K562 (cell line): ENCODE results near the gene TTC39A. TPM values are rescaled to one million over a fixed set of nuclear protein-coding genes. Genes with fewer than 3 reads are reported as not detected.
A peak's percentile ranks its signal among the peaks of the same experiment; 100 is the strongest.

Experiments
- ATAC-seq: fragments of 200-7000 bp; cut with Tn5 transposase; 3 replicates; pipeline ENCODE4 v1.9.1; 2020; ENCODE audit warnings: moderate library complexity
- BruUV-seq: library from RNA; stranded (reverse); fragments of 400-500 nt; replicated peaks from 2 replicates; lab custom pipeline; 2021; lab: Mats Ljungman, UMichigan
- CTCF ChIA-PET: fragments of 300-600 bp; formaldehyde crosslinking; extraction: SDS; loops from one replicate; lab custom pipeline; 2021; ENCODE audit warnings: low intra/inter-chr PET ratio; lab: Yijun Ruan, JAX
- POLR2A ChIA-PET: fragments of 300-600, 350-650 bp; sonication (Branson Sonifier 250); formaldehyde crosslinking; extraction: SDS; loops from one replicate; lab custom pipeline; 2021; ENCODE audit warnings: antibody characterized with exemption, inconsistent platforms; lab: Yijun Ruan, JAX
- DNase-seq, 4 experiments: peaks; one replicate each; pipeline versions ENCODE4 v3.0.0 to v3.0.0-alpha.2; 2011 to 2018; ENCODE audit warnings: low spot score in 3 of 4, mixed read lengths in 3 of 4; ENCODE audit errors: extremely low read depth in 1 of 4
- FAIRE-seq: peaks from 2 replicates; lab custom pipeline; 2011; peaks lifted over from hg19 to GRCh38; lab: Jason Lieb, UNC
- H2AFZ ChIP-seq: 2 replicates; pipeline ENCODE4 v1.6.0; 2011; ENCODE audit warnings: low read depth, low read length, control low read depth, inconsistent platforms
- H3K27ac ChIP-seq: fragments of 200-600 bp; 3 replicates; pipeline ENCODE4 v1.8.0; 2011; ENCODE audit warnings: low read depth, mild to moderate bottlenecking, control low read depth, inconsistent platforms, low read length, moderate library complexity, mixed read lengths; ENCODE audit errors: extremely low read depth
- H3K27me3 ChIP-seq, 2 experiments: fragments of 300-600 bp in 1 of 2; 2 replicates in 1 of 2; 3 replicates in 1 of 2; pipeline versions ENCODE4 v1.6.0 to v1.8.0; 2011; ENCODE audit warnings: inconsistent platforms in 2 of 2, low read length in 2 of 2, mild to moderate bottlenecking in 1 of 2, mixed read lengths in 1 of 2, moderate library complexity in 1 of 2; ENCODE audit not compliant: control insufficient read depth in 2 of 2, insufficient read depth in 2 of 2
- H3K36me3 ChIP-seq: fragments of 300-600 bp; 3 replicates; pipeline ENCODE4 v1.8.0; 2011; ENCODE audit warnings: mild to moderate bottlenecking, low read length, inconsistent platforms; ENCODE audit not compliant: control insufficient read depth, insufficient read depth
- H3K4me1 ChIP-seq, 2 experiments: fragments of 200-600 bp in 1 of 2; replicated peaks in 1 of 2; 2 replicates in 1 of 2; 3 replicates in 1 of 2; pipeline versions ENCODE4 v1.5.1 to v1.8.0; 2011; ENCODE audit warnings: inconsistent platforms in 2 of 2, low read length in 2 of 2, mild to moderate bottlenecking in 1 of 2, mixed read lengths in 1 of 2, moderate library complexity in 1 of 2; ENCODE audit not compliant: control insufficient read depth in 2 of 2, insufficient read depth in 2 of 2
- H3K4me2 ChIP-seq: 2 replicates; pipeline ENCODE4 v1.6.1; 2011; ENCODE audit warnings: low read length, control low read depth, inconsistent platforms, mixed read lengths; ENCODE audit not compliant: insufficient read depth
- H3K4me3 ChIP-seq: fragments of 200-600 bp; sonication (generic), shearing (Covaris generic); 2 replicates; pipeline ENCODE4 v1.5.1; 2016; ENCODE audit warnings: control low read depth, inconsistent platforms
- H3K79me2 ChIP-seq: fragments of 200-600 bp; 3 replicates; pipeline ENCODE4 v1.8.0; 2011; ENCODE audit warnings: low read length, inconsistent platforms; ENCODE audit not compliant: control insufficient read depth, insufficient read depth
- H3K9ac ChIP-seq, 2 experiments: 2 replicates each; pipeline versions ENCODE4 v1.6.0 to v1.6.1; 2011; ENCODE audit warnings: low read depth in 2 of 2, low read length in 2 of 2, control low read depth in 1 of 2, inconsistent platforms in 1 of 2, mild to moderate bottlenecking in 1 of 2, mixed read lengths in 1 of 2; ENCODE audit not compliant: insufficient read depth in 1 of 2
- H3K9me1 ChIP-seq: one replicate; pipeline ENCODE4 v1.6.0; 2011; ENCODE audit warnings: inconsistent platforms, mild to moderate bottlenecking, low read length, moderate library complexity; ENCODE audit not compliant: control insufficient read depth, insufficient read depth
- H3K9me3 ChIP-seq: replicated peaks from 2 replicates; pipeline ENCODE4 v1.5.1; 2011; ENCODE audit warnings: low read depth, low read length, inconsistent platforms; ENCODE audit not compliant: control insufficient read depth, insufficient read depth
- H4K20me1 ChIP-seq: replicated peaks from 2 replicates; pipeline ENCODE4 v1.6.1; 2011; ENCODE audit warnings: low read length, inconsistent platforms, mixed read lengths; ENCODE audit not compliant: control insufficient read depth, insufficient read depth
- CLOCK ChIP-seq: fragments of 250-450 bp; sonication (Bioruptor Pico); IDR thresholded peaks from 2 replicates; pipeline ENCODE4 v1.4.0; 2020; ENCODE audit warnings: mild to moderate bottlenecking, moderate library complexity, borderline replicate concordance
- ETV1 ChIP-seq: fragments of 450-650 bp; conservative IDR thresholded peaks from 2 replicates; pipeline ENCODE4 v1.6.1; 2016; ENCODE audit warnings: missing genetic modification characterization, control low read depth, low read depth, missing compliant biosample characterization
- FOSL1 ChIP-seq: fragments of 200-800 bp; sonication (Bioruptor generic); conservative IDR thresholded peaks from 2 replicates; pipeline ENCODE4 v1.6.1; 2016; ENCODE audit warnings: missing genetic modification characterization, missing compliant biosample characterization
- FOXA3 ChIP-seq, 2 experiments: fragments of 450-650 bp in 1 of 2; sonication (generic) in 1 of 2; formaldehyde crosslinking; IDR thresholded peaks in 1 of 2; conservative IDR thresholded peaks in 1 of 2; 2 replicates each; pipeline versions ENCODE4 v1.4.0 to v1.8.0; 2020 to 2022; ENCODE audit warnings: mild to moderate bottlenecking in 2 of 2, missing genetic modification reagents in 1 of 2
- GTF2E2 ChIP-seq: fragments of 200-800 bp; sonication (Bioruptor generic); IDR thresholded peaks from 2 replicates; pipeline ENCODE4 v1.6.1; 2016; ENCODE audit warnings: missing genetic modification characterization, missing compliant biosample characterization
- HDAC3 ChIP-seq: fragments of 450-650 bp; IDR thresholded peaks from 2 replicates; pipeline ENCODE4 v1.6.1; 2018; ENCODE audit warnings: borderline replicate concordance, mild to moderate bottlenecking, moderate library complexity; ENCODE audit not compliant: partially characterized antibody
- HMG20A ChIP-seq: fragments of 450-650 bp; formaldehyde crosslinking; conservative IDR thresholded peaks from 2 replicates; pipeline ENCODE4 v1.4.0; 2020; ENCODE audit warnings: mild to moderate bottlenecking, mixed read lengths
- MEF2D ChIP-seq: conservative IDR thresholded peaks from 2 replicates; pipeline ENCODE4 v1.6.1; 2016; ENCODE audit warnings: low read depth, missing genetic modification characterization, missing compliant biosample characterization
- MEIS2 ChIP-seq: fragments of 450-650 bp; IDR thresholded peaks from 2 replicates; pipeline ENCODE4 v1.6.1; 2014; ENCODE audit warnings: mild to moderate bottlenecking; ENCODE audit not compliant: partially characterized antibody
- MIER1 ChIP-seq: fragments of 450-650 bp; IDR thresholded peaks from 2 replicates; pipeline ENCODE4 v1.6.1; 2016; ENCODE audit warnings: antibody characterized with exemption, mild to moderate bottlenecking, low read depth
- NELFE ChIP-seq: IDR thresholded peaks from 2 replicates; pipeline ENCODE4 v1.6.1; 2011; ENCODE audit warnings: mild to moderate bottlenecking; ENCODE audit not compliant: insufficient read depth, insufficient read length
- NFRKB ChIP-seq: fragments of 450-650 bp; IDR thresholded peaks from 2 replicates; pipeline ENCODE4 v1.6.1; 2016; ENCODE audit warnings: low read depth
- NR2C2 ChIP-seq, 2 experiments: fragments of 200-800 bp in 1 of 2; sonication (Bioruptor generic) in 1 of 2; sonication (generic) in 1 of 2; formaldehyde crosslinking in 1 of 2; IDR thresholded peaks; 2 replicates each; pipeline versions ENCODE4 v1.6.1 to v1.8.0; 2016 to 2022; ENCODE audit warnings: mild to moderate bottlenecking in 1 of 2, missing compliant biosample characterization in 1 of 2, missing genetic modification characterization in 1 of 2, missing genetic modification reagents in 1 of 2
- RHOXF2B ChIP-seq: fragments of 250-450 bp; sonication (Bioruptor Pico); conservative IDR thresholded peaks from 2 replicates; pipeline ENCODE4 v1.5.1; 2021
- SAFB2 ChIP-seq: fragments of 200-400 bp; formaldehyde crosslinking; IDR thresholded peaks from 2 replicates; pipeline ENCODE4 v1.6.1; 2018; ENCODE audit warnings: borderline replicate concordance, low read length, low read depth, moderate library complexity; ENCODE audit not compliant: severe bottlenecking
- SNIP1 ChIP-seq: fragments of 450-650 bp; IDR thresholded peaks from 2 replicates; pipeline ENCODE4 v1.7.1; 2017; ENCODE audit warnings: low read depth, mild to moderate bottlenecking
- STAT5B ChIP-seq: fragments of 250-450 bp; sonication (Bioruptor Pico); IDR thresholded peaks from 2 replicates; pipeline ENCODE4 v1.8.0; 2021; ENCODE audit warnings: mild to moderate bottlenecking, inconsistent platforms
- ZFPM2 ChIP-seq: fragments of 250-450 bp; sonication (Bioruptor Pico); IDR thresholded peaks from 2 replicates; pipeline ENCODE4 v1.5.1; 2022; ENCODE audit warnings: mild to moderate bottlenecking
- ZNF239 ChIP-seq: fragments of 250-450 bp; sonication (Bioruptor Pico); IDR thresholded peaks from 2 replicates; pipeline ENCODE4 v1.4.0; 2020; ENCODE audit warnings: mild to moderate bottlenecking
- WGBS: fragments of 100-300 bp; shearing (Covaris generic); methylation state at CpG from one replicate; pipeline ENCODE4 v1.1.6; 2016; ENCODE audit warnings: low coverage, mixed read lengths; ENCODE audit not compliant: insufficient coverage; ENCODE audit errors: missing lambda C conversion rate; 5-methylcytosine and 5-hydroxymethylcytosine counted together
- in situ Hi-C: fragments of 300-500 bp; cut with MboI; formaldehyde crosslinking; loops from 4 replicates; pipeline ENCODE4 v1.15.0; 2018; ENCODE audit warnings: inconsistent platforms, mixed read lengths
- intact Hi-C: fragments of 100-400 bp; cut with micrococcal nuclease; formaldehyde crosslinking; loops from 2 replicates; pipeline ENCODE4 v1.14.2; 2022
- polyA plus RNA-seq, 8 experiments: library from polyadenylated mRNA; depleted of rRNA in 4 of 8; stranded (reverse) in 5 of 8; unstranded in 3 of 8; fragments of >200 nt; fragmentation: Nextera tagmentation in 2 of 8; fragmentation: Illumina TruSeq in 1 of 8; extraction: Ambion mirVana in 2 of 8; extraction: Trizol in 1 of 8; gene quantifications; 2 replicates each; pipeline versions ENCODE4 v1.2.1 to v1.2.3, GENCODE V29; 2011 to 2014; ENCODE audit warnings: inconsistent platforms in 1 of 8, missing spikeins in 1 of 8
- total RNA-seq, 7 experiments: library from RNA; depleted of rRNA in 6 of 7; stranded (reverse); fragments of >200 nt in 6 of 7; fragmentation: Illumina TruSeq in 2 of 7; extraction: Trizol in 2 of 7; gene quantifications; 2 replicates each; pipeline versions ENCODE4 v1.2.1 to v1.2.3, GENCODE V29; 2011 to 2021; ENCODE audit warnings: low replicate concordance in 1 of 7

The TTC39A gene
- total and polyA plus RNA-seq, 9 of the 15 experiments (the other 6 are each of a cell fraction or from before 2014, with no cell fraction given), result 0.18 to 0.82 (median 0.35) TPM

- TF ChIP-seq FOSL1 (tag), result no peak
- TF ChIP-seq GTF2E2 (tag), result no peak
- TF ChIP-seq NFRKB, result no peak
- no peak for TF ChIP-seq MIER1
- TF ChIP-seq HMG20A, result no peak
- no peak for TF ChIP-seq RHOXF2B (CRISPR knock-in tag)
- no peak for TF ChIP-seq NR2C2 (CRISPR knock-in tag; IDR thresholded peaks at IDR 0.05)
- TF ChIP-seq NR2C2 (tag; IDR thresholded peaks at IDR 0.05), result no peak
- no peak for TF ChIP-seq STAT5B
- TF ChIP-seq ZNF239 (CRISPR knock-in tag), result no peak
- TF ChIP-seq ETV1 (tag), result no peak
- TF ChIP-seq SNIP1, result no peak
Observed at GRCh38 chr1:51336711-51337110, 6.3 kb upstream of the TTC39A start (continued).

GRCh38 chr1:51336004-51336403 is 5.6 kb upstream of the TTC39A start:
- POLR2A ChIA-PET, result interaction anchor here (1.3 to 1.6 kb wide), 2 partner anchors 9 to 11 kb away, joined by 3 to 6 read pairs; no protein-coding TSS in a partner anchor
- WGBS, result 50% methylated on average over 3 of the region's 3 CpGs

More at GRCh38 chr1:51336004-51336403, 5.6 kb upstream of the TTC39A start:
- intact Hi-C loops, result no loop called here
- TF ChIP-seq MEF2D (no peak), MEIS2 (peak; percentile 35), HDAC3 (no peak), ZFPM2 (no peak), NELFE (no peak), FOXA3 (CRISPR knock-in tag; conservative IDR thresholded peaks at IDR 0.05 in 1 of 2, IDR thresholded peaks at IDR 0.05 in 1 of 2) (no peak), SAFB2 (no peak), CLOCK (CRISPR knock-in tag) (no peak)
- in situ Hi-C loops, result no loop called here
- CTCF ChIA-PET, result no interaction called here
- DNase-seq, result no peak
- H3K27me3 ChIP-seq, result no peaks in the 10 kb centered on the region
- ATAC-seq, result no peak
- no peak for FAIRE-seq
- H3K27ac ChIP-seq, result no peak overlapping the region
- H3K4me1 ChIP-seq, result peaks cover 15 to 16% of the 10 kb centered on the region in 2 experiments
- H3K9ac ChIP-seq, result no peak overlapping the region
- no TSS peak for BruUV-seq
- H3K79me2 ChIP-seq, result no peaks in the 10 kb centered on the region
- H3K4me3 ChIP-seq, result no peak overlapping the region
- no peaks in the 10 kb centered on the region for H4K20me1 ChIP-seq
- no peaks in the 10 kb centered on the region for H3K36me3 ChIP-seq
- H3K9me1 ChIP-seq, result no peaks in the 10 kb centered on the region
- no peak overlapping the region for H2AFZ ChIP-seq
- no peak overlapping the region for H3K4me2 ChIP-seq
- H3K9me3 ChIP-seq, result no peaks in the 10 kb centered on the region
